Astrocyte (in vitro differentiated cells and primary cell): ENCODE results near the gene CLK4. TPM values are rescaled to one million over a fixed set of nuclear protein-coding genes. Genes with fewer than 3 reads are reported as not detected.

Experiments used
- DNase-seq: peaks from one replicate; pipeline ENCODE4 v3.0.0-alpha.2; 2010; ENCODE audit warnings: low read depth
- FAIRE-seq: peaks from 2 replicates; lab custom pipeline; 2011; peaks lifted over from hg19 to GRCh38; lab: Jason Lieb, UNC
- H2AFZ ChIP-seq: 2 replicates; pipeline ENCODE4 v1.6.0; 2012; ENCODE audit warnings: low read depth, low read length, inconsistent platforms
- H3K27ac ChIP-seq: 2 replicates; pipeline ENCODE4 v1.5.1; 2011; ENCODE audit warnings: low read depth, low read length, inconsistent platforms
- H3K27me3 ChIP-seq: 2 replicates; pipeline ENCODE4 v1.6.0; 2011; ENCODE audit warnings: low read length, inconsistent platforms; ENCODE audit not compliant: insufficient read depth
- H3K36me3 ChIP-seq: 2 replicates; pipeline ENCODE4 v1.5.1; 2011; ENCODE audit warnings: low read length, inconsistent platforms; ENCODE audit not compliant: insufficient read depth
- H3K4me1 ChIP-seq: 2 replicates; pipeline ENCODE4 v1.5.1; 2011; ENCODE audit warnings: low read length, inconsistent platforms; ENCODE audit not compliant: insufficient read depth
- H3K4me2 ChIP-seq: 2 replicates; pipeline ENCODE4 v1.6.0; 2012; ENCODE audit warnings: low read length, inconsistent platforms
- H3K4me3 ChIP-seq: 2 replicates; pipeline ENCODE4 v1.5.1; 2011; ENCODE audit warnings: low read depth, mild to moderate bottlenecking, low read length, inconsistent platforms; ENCODE audit not compliant: insufficient read depth
- H3K79me2 ChIP-seq: 2 replicates; pipeline ENCODE4 v1.6.0; 2012; ENCODE audit warnings: mild to moderate bottlenecking, low read length, inconsistent platforms; ENCODE audit not compliant: insufficient read depth
- H3K9ac ChIP-seq: 2 replicates; pipeline ENCODE4 v1.6.0; 2012; ENCODE audit warnings: mild to moderate bottlenecking, low read length, inconsistent platforms
- H3K9me3 ChIP-seq: 2 replicates; pipeline ENCODE4 v1.5.1; 2012; ENCODE audit warnings: low read depth, mild to moderate bottlenecking, low read length, inconsistent platforms; ENCODE audit not compliant: insufficient read depth
- H4K20me1 ChIP-seq: 2 replicates; pipeline ENCODE4 v1.6.0; 2012; ENCODE audit warnings: low read length, inconsistent platforms; ENCODE audit not compliant: insufficient read depth
- H3K27ac Mint-ChIP-seq: one replicate; pipeline ENCODE4 v1.8.0; 2021; ENCODE audit warnings: mild to moderate bottlenecking, mixed read lengths; ENCODE audit not compliant: unreplicated experiment
- H3K27me3 Mint-ChIP-seq: one replicate; pipeline ENCODE4 v1.8.0; 2021; ENCODE audit warnings: low read depth, mixed read lengths; ENCODE audit not compliant: unreplicated experiment
- H3K36me3 Mint-ChIP-seq: one replicate; pipeline ENCODE4 v1.8.0; 2021; ENCODE audit warnings: low read depth, mixed read lengths; ENCODE audit not compliant: unreplicated experiment
- H3K4me1 Mint-ChIP-seq: one replicate; pipeline ENCODE4 v1.8.0; 2021; ENCODE audit warnings: low read depth, mixed read lengths; ENCODE audit not compliant: unreplicated experiment
- H3K4me3 Mint-ChIP-seq: one replicate; pipeline ENCODE4 v1.8.0; 2021; ENCODE audit warnings: mild to moderate bottlenecking, moderate library complexity, mixed read lengths; ENCODE audit not compliant: unreplicated experiment
- H3K9me3 Mint-ChIP-seq: one replicate; pipeline ENCODE4 v1.8.0; 2021; ENCODE audit warnings: mild to moderate bottlenecking, mixed read lengths; ENCODE audit not compliant: unreplicated experiment
- EZH2 ChIP-seq: IDR thresholded peaks from 2 replicates; pipeline ENCODE4 v1.6.1; 2012; ENCODE audit warnings: mild to moderate bottlenecking, low read length, inconsistent platforms; ENCODE audit not compliant: insufficient read depth
- total RNA-seq: library from RNA; stranded (reverse); gene quantifications from 2 replicates; pipeline ENCODE4 v1.2.1, GENCODE V29; 2021
- TF ChIP-seq, protein P1 (sequence below): IDR thresholded peaks from 2 replicates; pipeline ENCODE4 v1.5.1; 2011; ENCODE audit warnings: low read depth, mild to moderate bottlenecking, inconsistent platforms, low read length, moderate library complexity; ENCODE audit not compliant: insufficient read depth

CLK4 gene
- total RNA-seq, 1 donor from 2014 or later = 16.5 TPM

DNA sequence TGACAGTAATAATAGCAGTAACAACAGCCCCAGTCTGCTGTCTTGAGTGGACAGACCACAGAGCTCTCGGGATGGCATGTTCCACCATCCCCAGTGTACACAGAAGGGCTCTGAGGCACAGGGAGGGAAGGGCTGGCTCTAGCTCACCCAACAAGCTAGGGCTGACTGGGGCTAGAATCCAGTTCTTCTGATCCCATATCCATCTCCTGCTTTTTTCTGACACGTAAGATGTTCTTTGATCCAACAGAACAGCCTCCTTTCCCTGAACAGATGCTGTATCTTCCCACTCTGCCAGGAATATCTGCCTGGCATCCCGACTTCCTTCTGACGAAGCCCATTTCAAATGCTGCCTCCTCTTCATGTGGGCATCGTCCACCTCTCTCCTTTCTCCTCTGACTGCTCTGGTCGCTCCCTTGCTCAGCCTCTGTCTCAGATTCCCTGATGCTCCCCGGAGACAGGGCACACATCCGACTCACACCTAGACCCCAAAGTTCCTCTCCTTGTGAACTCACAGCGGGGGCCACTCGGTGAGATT lies 43.6 kb upstream of the CLK4 start:
- Mint-ChIP-seq H3K9me3 (peaks cover 27% of the 10 kb centered on the region), H3K4me3 (no peak overlapping the region), H3K4me1 (peaks cover 10% of the 10 kb centered on the region), H3K27me3 (peaks cover 7% of the 10 kb centered on the region), H3K27ac (no peak overlapping the region), H3K36me3 (no peaks in the 10 kb centered on the region)
- FAIRE-seq (no peak), DNase-seq (no peak)
- Histone ChIP-seq H3K79me2 (no peaks in the 10 kb centered on the region), H3K9ac (no peak overlapping the region), H3K36me3 (no peaks in the 10 kb centered on the region), H3K9me3 (peaks cover 3% of the 10 kb centered on the region), H3K27ac (no peak overlapping the region), H3K4me1 (no peaks in the 10 kb centered on the region), H3K4me3 (no peak overlapping the region), H3K4me2 (no peak overlapping the region), H3K27me3 (no peaks in the 10 kb centered on the region), H2AFZ (no peak overlapping the region), H4K20me1 (no peaks in the 10 kb centered on the region)
- TF ChIP-seq EZH2 = no peak
- TF ChIP-seq, protein P1, sequence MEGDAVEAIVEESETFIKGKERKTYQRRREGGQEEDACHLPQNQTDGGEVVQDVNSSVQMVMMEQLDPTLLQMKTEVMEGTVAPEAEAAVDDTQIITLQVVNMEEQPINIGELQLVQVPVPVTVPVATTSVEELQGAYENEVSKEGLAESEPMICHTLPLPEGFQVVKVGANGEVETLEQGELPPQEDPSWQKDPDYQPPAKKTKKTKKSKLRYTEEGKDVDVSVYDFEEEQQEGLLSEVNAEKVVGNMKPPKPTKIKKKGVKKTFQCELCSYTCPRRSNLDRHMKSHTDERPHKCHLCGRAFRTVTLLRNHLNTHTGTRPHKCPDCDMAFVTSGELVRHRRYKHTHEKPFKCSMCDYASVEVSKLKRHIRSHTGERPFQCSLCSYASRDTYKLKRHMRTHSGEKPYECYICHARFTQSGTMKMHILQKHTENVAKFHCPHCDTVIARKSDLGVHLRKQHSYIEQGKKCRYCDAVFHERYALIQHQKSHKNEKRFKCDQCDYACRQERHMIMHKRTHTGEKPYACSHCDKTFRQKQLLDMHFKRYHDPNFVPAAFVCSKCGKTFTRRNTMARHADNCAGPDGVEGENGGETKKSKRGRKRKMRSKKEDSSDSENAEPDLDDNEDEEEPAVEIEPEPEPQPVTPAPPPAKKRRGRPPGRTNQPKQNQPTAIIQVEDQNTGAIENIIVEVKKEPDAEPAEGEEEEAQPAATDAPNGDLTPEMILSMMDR = no peak

GRCh38 chr5:178668579-178668978 lies 41.7 kb upstream of the CLK4 start:
- Histone ChIP-seq H3K27me3 (no peaks in the 10 kb centered on the region), H3K79me2 (no peaks in the 10 kb centered on the region), H3K4me1 (no peaks in the 10 kb centered on the region), H4K20me1 (no peaks in the 10 kb centered on the region), H3K4me3 (no peak overlapping the region), H3K9me3 (peaks cover 7% of the 10 kb centered on the region), H3K36me3 (no peaks in the 10 kb centered on the region), H3K27ac (no peak overlapping the region), H2AFZ (no peak overlapping the region), H3K4me2 (no peak overlapping the region), H3K9ac (no peak overlapping the region)
- FAIRE-seq = no peak
- Mint-ChIP-seq H3K27me3 (peaks cover 7% of the 10 kb centered on the region), H3K36me3 (peaks cover 2% of the 10 kb centered on the region), H3K9me3 (peaks cover 30% of the 10 kb centered on the region), H3K27ac (no peak overlapping the region), H3K4me1 (peaks cover 4% of the 10 kb centered on the region), H3K4me3 (no peak overlapping the region)
- TF ChIP-seq EZH2 = no peak
- TF ChIP-seq, protein P1 = no peak
- DNase-seq = no peak

DNA sequence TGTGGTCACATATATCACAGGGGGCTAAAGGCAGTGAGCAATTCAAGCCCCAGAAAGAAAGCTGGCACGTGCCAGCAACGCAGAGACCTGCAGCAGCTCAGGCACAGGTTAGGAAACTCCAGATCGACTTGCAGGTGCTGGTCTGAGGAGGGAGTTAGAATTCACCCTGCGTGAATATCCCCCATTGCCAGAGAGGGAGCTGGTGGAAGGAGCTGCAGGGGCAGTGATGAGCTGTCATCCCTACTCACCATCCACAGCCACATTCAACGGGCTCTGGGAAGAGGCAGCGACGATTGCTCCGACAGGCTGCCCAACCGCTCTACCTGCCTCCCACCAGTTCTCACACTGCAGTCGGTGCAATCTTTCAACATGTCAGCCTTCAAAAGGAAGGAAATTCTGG lies 40.8 kb upstream of the CLK4 start:
- H3K79me2 ChIP-seq = no peaks in the 10 kb centered on the region
- no peak overlapping the region for H3K4me2 ChIP-seq
- H3K27ac ChIP-seq = no peak overlapping the region
- H3K9ac ChIP-seq = no peak overlapping the region
- Mint-ChIP-seq H3K4me3 (no peak overlapping the region), H3K36me3 (peaks cover 2% of the 10 kb centered on the region), H3K27me3 (peaks cover 7% of the 10 kb centered on the region), H3K27ac (no peak overlapping the region), H3K4me1 (peaks cover 2% of the 10 kb centered on the region), H3K9me3 (peaks cover 27% of the 10 kb centered on the region)
- no peaks in the 10 kb centered on the region for H4K20me1 ChIP-seq
- H2AFZ ChIP-seq = no peak overlapping the region
- H3K4me3 ChIP-seq = no peak overlapping the region
- H3K36me3 ChIP-seq = no peaks in the 10 kb centered on the region
- peaks cover 3% of the 10 kb centered on the region for H3K9me3 ChIP-seq
- DNase-seq = no peak
- no peaks in the 10 kb centered on the region for H3K4me1 ChIP-seq
- FAIRE-seq = no peak
- TF ChIP-seq, protein P1 = no peak
- TF ChIP-seq EZH2 = no peak
- no peaks in the 10 kb centered on the region for H3K27me3 ChIP-seq
